MG63 (cell line): ENCODE results near the gene AP3S1. TPM values are rescaled to one million over a fixed set of nuclear protein-coding genes. Genes with fewer than 3 reads are reported as not detected.
"Not testable (repeated sequence)": the region's sequence is repeated elsewhere in the genome, so short reads cannot be mapped to it uniquely, and the experiment has no call there.

ENCODE experiments used
- DNase-seq: peaks from one replicate; pipeline ENCODE4 v3.0.0-alpha.2; 2020
- H3K27me3 ChIP-seq: fragments of 250-450 bp; sonication (Bioruptor Pico); 2 replicates; pipeline ENCODE4 v1.5.1; 2020; ENCODE audit warnings: mild to moderate bottlenecking, moderate library complexity
- H3K36me3 ChIP-seq: fragments of 250-450 bp; sonication (Bioruptor Pico); 2 replicates; pipeline ENCODE4 v1.5.1; 2020; ENCODE audit warnings: mild to moderate bottlenecking, moderate library complexity
- H3K4me3 ChIP-seq: fragments of 250-450 bp; sonication (Bioruptor Pico); 2 replicates; pipeline ENCODE4 v1.5.1; 2020; ENCODE audit warnings: mild to moderate bottlenecking, moderate library complexity
- H3K9me3 ChIP-seq: fragments of 250-450 bp; sonication (Bioruptor Pico); 2 replicates; pipeline ENCODE4 v1.5.1; 2020; ENCODE audit warnings: mild to moderate bottlenecking, moderate library complexity
- total RNA-seq: library from RNA; depleted of rRNA; stranded (reverse); fragments of >200 nt; shearing (Covaris generic); gene quantifications from 2 replicates; pipeline ENCODE4 v1.2.3, GENCODE V29; 2014; ENCODE audit warnings: low replicate concordance

AP3S1 gene
- total RNA-seq, 1 experiment from 2014 or later: 50.5 TPM

GRCh38 chr5:115847290-115847689 is 5.6 kb downstream of the AP3S1 start:
- no peak overlapping the region for H3K4me3 ChIP-seq
- no peaks in the 10 kb centered on the region; the same call in 1 of the 2 replicates for H3K9me3 ChIP-seq
- H3K27me3 ChIP-seq: no peaks in the 10 kb centered on the region
- 0 out of 2 replicates have a peak, but pooled peaks cover 2% of the 10 kb centered on the region for H3K36me3 ChIP-seq
- no peak for DNase-seq

GRCh38 chr5:115849258-115849798 is 7.6 kb downstream of the AP3S1 start:
- no peak for DNase-seq
- Histone ChIP-seq H3K9me3 (peaks cover 3% of the 10 kb centered on the region), H3K27me3 (no peaks in the 10 kb centered on the region), H3K36me3 (0 out of 2 replicates have a peak, but pooled peaks cover 2% of the 10 kb centered on the region), H3K4me3 (no peak overlapping the region)

GRCh38 chr5:115850744-115851416 is 9.1 kb downstream of the AP3S1 start:
- 0 out of 2 replicates have a peak, but pooled peaks cover 2% of the 10 kb centered on the region for H3K36me3 ChIP-seq
- H3K9me3 ChIP-seq: peaks cover 3% of the 10 kb centered on the region
- H3K27me3 ChIP-seq: no peaks in the 10 kb centered on the region
- no peak overlapping the region for H3K4me3 ChIP-seq
- DNase-seq: no peak

GRCh38 chr5:115854139-115854538 is 12.4 kb downstream of the AP3S1 start:
- Histone ChIP-seq H3K36me3 (0 out of 2 replicates have a peak, but pooled peaks cover 2% of the 10 kb centered on the region), H3K4me3 (no peak overlapping the region), H3K27me3 (no peaks in the 10 kb centered on the region), H3K9me3 (peaks cover 3% of the 10 kb centered on the region)
- DNase-seq: no peak

- Histone ChIP-seq H3K9me3 (peaks cover 3% of the 10 kb centered on the region), H3K4me3 (no peak overlapping the region), H3K36me3 (no peaks in the 10 kb centered on the region), H3K27me3 (no peaks in the 10 kb centered on the region)
- no peak for DNase-seq
Measured at GRCh38 chr5:115855959-115856358, 14.2 kb downstream of the AP3S1 start.

- Histone ChIP-seq H3K27me3 (no peaks in the 10 kb centered on the region), H3K36me3 (no peaks in the 10 kb centered on the region), H3K4me3 (no peak overlapping the region), H3K9me3 (peaks cover 3% of the 10 kb centered on the region)
- DNase-seq: no peak
Measured at GRCh38 chr5:115857057-115857479, 15.3 kb downstream of the AP3S1 start.

GRCh38 chr5:115857626-115858349 is 16.1 kb downstream of the AP3S1 start:
- no peaks in the 10 kb centered on the region for H3K27me3 ChIP-seq
- no peaks in the 10 kb centered on the region for H3K36me3 ChIP-seq
- peaks cover 3% of the 10 kb centered on the region for H3K9me3 ChIP-seq
- no peak overlapping the region for H3K4me3 ChIP-seq
- no peak for DNase-seq

GRCh38 chr5:115858396-115858795 is 16.7 kb downstream of the AP3S1 start:
- peaks cover 3% of the 10 kb centered on the region for H3K9me3 ChIP-seq
- DNase-seq: no peak
- H3K36me3 ChIP-seq: no peaks in the 10 kb centered on the region
- no peaks in the 10 kb centered on the region for H3K27me3 ChIP-seq
- H3K4me3 ChIP-seq: no peak overlapping the region

- DNase-seq: peak; percentile 71
Measured at GRCh38 chr5:115859378-115859777, 17.6 kb downstream of the AP3S1 start.

GRCh38 chr5:115869256-115869795 is 27.6 kb downstream of the AP3S1 start:
- DNase-seq: no peak
- no peaks in the 10 kb centered on the region for H3K27me3 ChIP-seq
- 0 out of 2 replicates have a peak, but pooled peaks cover 1% of the 10 kb centered on the region for H3K9me3 ChIP-seq
- H3K36me3 ChIP-seq: peaks cover 2% of the 10 kb centered on the region; the same call in 1 of the 2 replicates
- no peak overlapping the region for H3K4me3 ChIP-seq

More at GRCh38 chr5:115859378-115859777, 17.6 kb downstream of the AP3S1 start:
- H3K27me3 ChIP-seq: no peaks in the 10 kb centered on the region
- no peaks in the 10 kb centered on the region for H3K36me3 ChIP-seq
- 0 out of 2 replicates have a peak, but pooled peaks cover 2% of the 10 kb centered on the region for H3K9me3 ChIP-seq
- H3K4me3 ChIP-seq: no peak overlapping the region

- Histone ChIP-seq H3K27me3 (no peaks in the 10 kb centered on the region), H3K36me3 (peaks cover 19% of the 10 kb centered on the region), H3K9me3 (no peaks in the 10 kb centered on the region), H3K4me3 (no peak overlapping the region)
- DNase-seq: no peak
Measured at GRCh38 chr5:115872447-115872846, 30.7 kb downstream of the AP3S1 start.

GRCh38 chr5:115873392-115873791 is 31.7 kb downstream of the AP3S1 start:
- H3K27me3 ChIP-seq: no peaks in the 10 kb centered on the region
- H3K36me3 ChIP-seq: peaks cover 19% of the 10 kb centered on the region
- no peaks in the 10 kb centered on the region for H3K9me3 ChIP-seq
- no peak for DNase-seq
- H3K4me3 ChIP-seq: no peak overlapping the region

- H3K4me3 ChIP-seq: no peak overlapping the region
- 0 out of 2 replicates have a peak, but pooled peaks cover 2% of the 10 kb centered on the region for H3K9me3 ChIP-seq
- no peaks in the 10 kb centered on the region for H3K27me3 ChIP-seq
- DNase-seq: no peak
- peaks cover 19% of the 10 kb centered on the region for H3K36me3 ChIP-seq
Measured at GRCh38 chr5:115875447-115875846, 33.7 kb downstream of the AP3S1 start.

GRCh38 chr5:115877342-115877741 is 35.6 kb downstream of the AP3S1 start:
- not testable (repeated sequence) for H3K4me3 ChIP-seq, H3K9me3 ChIP-seq, DNase-seq, H3K27me3 ChIP-seq
- peaks cover 16% of the 10 kb centered on the region for H3K36me3 ChIP-seq

- not testable (repeated sequence) for DNase-seq, H3K9me3 ChIP-seq, H3K27me3 ChIP-seq
Measured at GRCh38 chr5:115882434-115882833, 40.7 kb downstream of the AP3S1 start.

GRCh38 chr5:115884704-115885103 is 43.0 kb downstream of the AP3S1 start:
- no peak for DNase-seq
- 0 out of 2 replicates have a peak, but pooled peaks cover 3% of the 10 kb centered on the region for H3K9me3 ChIP-seq
- peaks cover 5% of the 10 kb centered on the region; the same call in 1 of the 2 replicates for H3K36me3 ChIP-seq
- no peak overlapping the region for H3K4me3 ChIP-seq
- H3K27me3 ChIP-seq: no peaks in the 10 kb centered on the region

More at GRCh38 chr5:115882434-115882833, 40.7 kb downstream of the AP3S1 start:
- H3K4me3 ChIP-seq, H3K36me3 ChIP-seq: not testable (repeated sequence)

GRCh38 chr5:115885208-115885607 is 43.5 kb downstream of the AP3S1 start:
- H3K9me3 ChIP-seq, H3K4me3 ChIP-seq, DNase-seq, H3K36me3 ChIP-seq, H3K27me3 ChIP-seq: not testable (repeated sequence)
